GM18511 (cell line): Measurements from ENCODE around the gene GFOD2.
A peak's percentile ranks its signal among the peaks of the same experiment; 100 is the strongest.
"Not testable (repeated sequence)": the region's sequence is repeated elsewhere in the genome, so short reads cannot be mapped to it uniquely, and the experiment has no call there.

Source experiments
- ATAC-seq: cut with Tn5 transposase; IDR thresholded peaks from one replicate; pipeline ENCODE4 v1.9.1; 2021; ENCODE audit warnings: mild to moderate bottlenecking, moderate library complexity; ENCODE audit not compliant: unreplicated experiment

The GFOD2 gene, protein sequence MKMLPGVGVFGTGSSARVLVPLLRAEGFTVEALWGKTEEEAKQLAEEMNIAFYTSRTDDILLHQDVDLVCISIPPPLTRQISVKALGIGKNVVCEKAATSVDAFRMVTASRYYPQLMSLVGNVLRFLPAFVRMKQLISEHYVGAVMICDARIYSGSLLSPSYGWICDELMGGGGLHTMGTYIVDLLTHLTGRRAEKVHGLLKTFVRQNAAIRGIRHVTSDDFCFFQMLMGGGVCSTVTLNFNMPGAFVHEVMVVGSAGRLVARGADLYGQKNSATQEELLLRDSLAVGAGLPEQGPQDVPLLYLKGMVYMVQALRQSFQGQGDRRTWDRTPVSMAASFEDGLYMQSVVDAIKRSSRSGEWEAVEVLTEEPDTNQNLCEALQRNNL

DNA sequence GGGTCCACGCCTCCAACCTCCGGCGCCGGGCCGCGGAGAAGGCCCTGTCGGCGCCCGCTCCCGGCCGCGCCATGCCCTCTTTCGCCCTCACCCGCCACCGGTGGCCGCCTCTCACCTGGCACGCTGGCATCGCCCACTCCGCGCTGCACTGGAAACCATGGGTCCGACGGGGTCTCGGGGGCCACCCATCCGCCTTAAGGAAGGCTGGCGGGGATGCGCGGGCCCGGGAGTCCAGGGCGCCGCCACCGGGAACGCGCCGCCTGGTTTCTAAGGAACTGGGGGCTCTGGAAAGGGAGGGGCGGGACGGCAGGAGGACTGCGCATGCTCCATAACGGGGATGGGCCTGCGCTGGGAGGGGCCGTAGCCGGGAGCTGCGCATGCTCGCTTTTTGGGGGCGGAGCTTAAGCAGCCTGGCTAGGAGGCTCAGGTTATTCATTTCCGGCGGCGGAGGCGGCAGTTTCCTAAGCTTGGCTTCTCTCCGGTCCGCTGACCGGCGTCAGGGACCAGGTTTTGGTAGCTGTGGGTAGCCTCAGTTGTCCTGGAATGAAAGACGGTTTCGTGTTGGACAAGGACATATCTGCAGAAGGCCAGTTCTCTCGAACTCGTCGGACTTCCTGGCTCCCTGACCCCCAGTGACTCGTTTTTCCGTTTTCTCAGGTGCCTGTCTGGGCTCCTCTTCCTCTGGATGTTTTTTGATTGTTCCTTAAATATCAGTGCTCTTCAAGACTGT, at the start of gene GFOD2:
GFOD2 (minus strand) TSS at position 269 of the 730 bp plus-strand sequence. CDS start 33,601 bp downstream, outside the sequence.
- peak; percentile 90 for ATAC-seq

DNA sequence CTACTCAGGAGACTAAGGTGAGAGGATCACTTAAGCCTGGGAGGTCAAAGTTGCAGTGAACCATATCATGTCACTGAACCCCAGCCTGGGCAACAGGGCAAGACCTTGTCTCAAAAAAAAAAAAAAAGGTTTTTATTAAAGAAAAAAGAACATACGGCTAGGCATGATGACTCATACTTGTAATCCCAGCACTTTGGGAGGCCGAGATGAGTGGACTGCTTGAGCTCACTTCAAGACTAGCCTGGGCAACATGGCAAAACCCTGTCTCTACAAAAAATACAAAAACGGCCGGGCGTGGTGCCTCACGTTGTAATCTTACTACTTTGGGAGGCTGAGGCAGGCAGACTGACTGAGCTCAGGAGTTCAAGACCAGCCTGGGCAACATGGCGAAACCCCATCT, 48.8 kb upstream of the GFOD2 start:
- ATAC-seq: no peak

DNA sequence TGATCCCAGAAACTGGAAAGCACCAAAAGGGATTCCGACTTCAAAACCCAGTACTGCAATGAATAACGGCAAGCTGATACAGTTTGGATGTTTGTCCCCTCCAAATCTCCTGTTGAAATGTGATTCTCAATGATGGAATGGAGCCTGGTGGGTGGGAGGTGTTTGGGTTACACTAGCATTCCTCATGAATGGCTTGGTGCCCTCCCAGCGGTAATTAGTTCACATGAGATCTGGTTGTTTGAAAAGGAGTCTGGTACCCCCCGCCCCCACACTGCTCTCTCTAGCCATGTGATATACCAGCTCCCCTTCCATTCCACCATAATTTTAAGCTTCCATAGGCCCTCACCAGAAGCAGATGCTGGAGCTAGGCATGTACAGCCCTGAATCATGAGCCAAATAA, 47.2 kb upstream of the GFOD2 start:
- ATAC-seq: no peak

DNA sequence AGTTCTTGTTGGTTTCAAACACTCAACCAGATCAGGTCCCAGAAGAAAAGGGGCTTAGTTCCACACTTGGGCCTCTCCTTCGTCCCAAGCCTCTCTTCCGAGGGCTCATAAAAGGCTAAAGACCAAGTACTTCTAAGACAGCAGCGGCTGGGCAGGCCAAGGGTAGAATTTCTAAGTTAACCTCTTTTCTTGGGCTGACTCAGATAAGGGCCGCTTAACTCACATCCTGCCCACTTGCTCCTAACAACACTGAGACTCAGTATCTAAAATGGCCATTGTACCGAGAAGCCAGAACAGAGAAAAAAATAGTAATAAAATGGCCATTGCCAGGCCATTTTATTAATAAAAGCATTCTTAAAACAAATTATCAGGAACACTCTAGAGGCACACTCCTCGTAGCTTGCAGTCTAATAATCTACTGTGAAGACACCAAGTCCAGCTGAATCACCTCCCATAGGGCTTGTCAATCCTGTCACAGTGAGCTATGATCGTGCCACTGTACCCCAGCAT, 45.1 kb upstream of the GFOD2 start:
- ATAC-seq: no peak

DNA sequence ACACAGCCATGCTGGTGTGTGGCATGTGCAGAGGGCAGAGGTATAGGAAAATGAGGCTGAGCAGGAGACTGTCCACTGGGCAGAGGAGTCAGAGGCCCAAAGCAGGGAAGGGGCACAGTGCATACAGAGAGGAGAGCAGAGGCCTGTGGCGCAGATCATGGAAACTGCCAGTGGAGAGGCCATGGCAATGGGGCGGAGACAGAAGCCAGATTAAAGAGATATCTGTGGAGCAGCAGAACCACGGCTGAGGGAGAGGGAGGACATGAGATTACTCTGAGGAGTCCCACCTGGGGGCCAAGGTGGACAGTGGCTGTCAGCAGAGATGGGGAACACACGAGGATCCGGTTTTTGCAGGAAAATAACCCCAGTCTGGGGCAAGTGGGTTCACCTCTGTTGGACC, 44.0 kb upstream of the GFOD2 start:
- no peak for ATAC-seq

DNA sequence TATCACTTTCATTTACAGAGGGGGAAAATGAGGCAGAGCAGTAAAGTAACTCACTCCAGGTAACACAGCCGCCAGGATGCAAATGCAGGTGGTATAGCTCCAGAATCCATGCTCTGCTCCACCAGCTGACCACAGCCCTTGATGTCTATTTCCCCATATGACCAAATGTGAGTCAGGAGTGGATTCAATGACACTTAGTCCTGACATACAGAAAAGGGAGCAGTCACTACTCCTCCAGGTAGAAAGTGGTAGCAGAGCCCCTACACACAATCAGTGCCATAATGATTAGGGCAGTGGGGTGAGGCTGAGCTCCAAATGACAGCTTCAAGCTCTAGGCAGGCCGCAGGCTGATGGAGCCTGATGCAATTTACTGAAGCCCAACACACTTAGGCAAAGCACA, 43.3 kb upstream of the GFOD2 start:
- ATAC-seq: no peak

DNA sequence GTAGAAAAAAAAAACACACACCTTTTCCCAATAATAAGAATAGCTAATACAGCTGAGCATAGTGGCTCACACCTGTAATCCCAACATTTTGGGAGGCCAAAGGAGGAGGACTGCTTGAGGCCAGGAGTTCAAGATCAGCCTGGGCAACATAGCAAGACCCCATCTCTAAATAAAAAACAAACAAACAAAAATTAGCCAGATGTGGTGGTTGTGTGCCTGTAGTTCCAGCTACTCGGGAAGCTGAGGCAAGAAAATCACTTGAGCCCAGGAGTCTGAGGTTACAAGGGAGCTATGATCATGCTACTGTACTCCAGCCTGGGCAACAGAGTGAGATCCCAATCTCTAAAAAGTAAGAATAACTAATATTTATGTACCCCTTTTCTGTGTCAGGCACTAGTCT, 42.8 kb upstream of the GFOD2 start:
- no peak for ATAC-seq

DNA sequence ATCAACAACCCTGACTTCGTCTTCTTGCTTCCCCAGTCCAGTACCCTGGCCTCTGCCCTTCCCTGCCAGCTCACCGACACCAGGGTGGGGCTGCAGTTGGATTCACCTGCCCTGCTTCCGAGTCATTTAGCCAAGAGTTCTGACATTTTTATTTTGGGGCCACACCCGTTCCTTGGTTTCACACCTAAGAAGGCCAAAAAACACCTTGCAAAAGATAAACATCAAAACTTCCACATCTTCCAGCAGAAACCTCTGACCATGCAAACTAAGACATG, 41.8 kb upstream of the GFOD2 start:
- no peak for ATAC-seq

DNA sequence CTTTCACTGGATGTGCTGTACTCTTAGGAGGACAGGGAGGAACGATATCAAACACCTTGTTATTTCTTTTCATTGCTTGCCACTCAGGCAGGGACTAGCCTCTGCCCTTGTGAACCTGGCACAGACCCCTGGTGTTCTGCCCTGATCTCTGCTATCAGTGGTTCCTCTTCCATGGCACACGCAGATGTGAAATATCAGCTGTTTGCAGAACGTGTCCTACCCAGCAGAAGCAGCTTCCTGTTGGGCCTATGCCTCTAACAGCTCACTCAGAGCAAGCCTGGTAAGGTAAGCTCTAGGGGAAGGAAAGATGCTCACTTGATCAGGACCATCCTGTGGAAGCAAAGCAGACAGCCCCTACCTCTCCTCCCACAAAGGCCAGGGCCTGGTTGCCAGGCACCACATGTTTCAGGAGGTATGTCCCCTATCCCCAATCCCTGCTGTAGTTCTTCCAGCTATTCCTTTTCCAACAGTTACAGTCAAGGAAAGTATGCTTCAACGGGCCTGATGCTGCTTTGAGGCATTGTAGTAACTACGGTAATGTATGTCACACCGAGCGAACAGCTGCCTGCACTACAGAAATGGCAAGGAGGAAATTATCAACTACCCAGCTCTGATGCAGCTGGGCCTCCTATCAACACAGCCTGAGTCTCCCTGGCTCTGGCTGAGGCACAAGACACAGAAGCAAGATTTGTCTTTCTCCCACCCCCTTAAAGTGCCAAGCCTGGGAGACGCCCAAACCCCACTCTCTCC, 41.3 kb upstream of the GFOD2 start:
- ATAC-seq: no peak

DNA sequence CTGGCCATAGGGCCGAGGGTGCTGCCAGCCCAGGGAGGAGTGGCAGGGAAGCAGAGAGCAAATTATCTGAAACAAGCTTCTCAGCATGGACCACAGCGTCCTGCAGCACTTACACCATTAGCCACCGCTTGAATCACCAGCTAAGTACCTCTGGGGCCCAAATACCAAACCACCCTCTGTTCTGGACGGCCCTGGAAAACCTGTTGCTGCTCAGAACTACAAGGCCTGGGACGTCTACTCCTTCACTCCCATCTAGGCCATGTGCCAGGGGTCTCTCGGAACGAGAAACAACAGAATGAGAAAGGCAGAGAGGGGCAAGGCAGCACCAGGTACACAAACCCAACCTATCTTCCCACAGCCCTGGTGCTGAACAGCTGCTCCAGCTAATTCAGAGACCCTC, 39.9 kb upstream of the GFOD2 start:
- ATAC-seq: no peak

DNA sequence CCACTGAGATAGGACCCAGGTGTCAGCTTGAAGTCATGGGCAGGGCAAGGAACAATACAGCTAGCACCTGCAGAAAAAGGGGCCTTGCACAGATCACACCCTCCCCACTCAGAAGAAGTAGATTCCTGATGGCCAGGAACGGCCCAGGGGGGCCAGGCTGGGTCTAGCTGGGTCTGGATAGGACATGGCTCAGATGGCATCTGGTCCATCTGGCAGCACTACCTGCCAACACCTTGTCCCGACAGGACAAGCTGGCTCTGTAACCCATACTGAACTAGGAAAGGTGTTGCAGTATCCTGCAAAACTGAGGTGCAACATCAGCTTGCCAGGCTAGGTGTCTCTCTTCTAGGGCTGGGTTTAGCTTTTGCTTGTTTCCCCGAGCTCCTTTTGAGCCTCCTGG, 38.9 kb upstream of the GFOD2 start:
- ATAC-seq: no peak

DNA sequence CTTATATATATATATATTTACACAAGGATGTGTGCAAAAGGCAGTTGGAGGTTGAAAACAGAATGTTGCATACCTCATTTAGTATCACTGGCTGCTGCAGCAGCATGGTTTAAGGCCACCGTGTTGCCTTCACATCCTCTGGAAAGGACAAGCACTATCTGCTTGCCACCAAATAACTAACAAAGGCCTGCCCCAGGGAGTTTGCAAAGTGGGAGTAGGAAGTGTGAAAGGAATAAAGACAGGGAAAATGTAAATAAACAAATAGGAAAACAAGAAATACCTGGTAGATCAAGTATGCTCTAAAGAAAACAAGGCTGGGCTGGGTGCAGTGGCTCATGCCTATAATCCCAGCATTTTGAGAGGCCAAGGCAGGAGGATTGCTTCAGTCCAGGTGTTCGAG, 33.5 kb upstream of the GFOD2 start:
- no peak for ATAC-seq

DNA sequence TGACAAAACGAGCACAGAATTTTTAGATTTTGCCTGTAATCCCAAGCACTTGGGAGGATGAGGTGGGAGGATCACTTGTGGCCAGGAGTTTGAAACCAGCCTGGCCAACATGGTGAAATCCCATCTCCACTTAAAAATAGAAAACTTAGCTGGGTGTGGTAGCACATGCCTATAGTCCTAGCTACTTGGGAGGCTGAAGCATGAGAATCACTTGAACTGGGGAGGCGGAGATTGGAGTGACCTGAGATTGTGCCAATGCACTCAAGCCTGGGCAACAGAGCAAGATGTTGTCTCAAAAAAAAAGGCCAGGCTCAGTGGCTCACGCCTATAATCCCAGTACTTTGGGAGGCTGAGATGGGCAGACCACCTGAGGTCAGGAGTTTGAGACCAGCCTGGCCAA, 32.2 kb upstream of the GFOD2 start:
- ATAC-seq: not testable (repeated sequence)

DNA sequence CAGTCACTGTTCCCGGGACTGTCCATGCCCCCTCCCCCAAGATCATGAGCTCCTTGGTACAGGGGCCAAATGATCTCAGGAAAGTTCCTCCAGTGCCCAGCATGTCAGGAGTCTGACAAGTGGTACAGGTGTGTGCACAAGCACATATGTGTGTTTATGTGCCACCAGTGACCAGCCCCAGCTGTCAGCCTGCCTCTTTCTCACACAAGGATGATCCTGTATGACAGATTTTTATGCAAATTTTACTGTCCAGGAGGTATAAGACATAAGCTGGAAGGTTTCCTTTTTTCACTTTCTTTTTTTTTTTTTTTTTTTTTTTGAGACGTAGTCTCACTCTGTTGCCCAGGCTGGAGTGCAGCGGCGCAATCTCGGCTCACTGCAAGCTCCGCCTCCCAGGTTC, 31.4 kb upstream of the GFOD2 start:
- ATAC-seq: peak; percentile 61

DNA sequence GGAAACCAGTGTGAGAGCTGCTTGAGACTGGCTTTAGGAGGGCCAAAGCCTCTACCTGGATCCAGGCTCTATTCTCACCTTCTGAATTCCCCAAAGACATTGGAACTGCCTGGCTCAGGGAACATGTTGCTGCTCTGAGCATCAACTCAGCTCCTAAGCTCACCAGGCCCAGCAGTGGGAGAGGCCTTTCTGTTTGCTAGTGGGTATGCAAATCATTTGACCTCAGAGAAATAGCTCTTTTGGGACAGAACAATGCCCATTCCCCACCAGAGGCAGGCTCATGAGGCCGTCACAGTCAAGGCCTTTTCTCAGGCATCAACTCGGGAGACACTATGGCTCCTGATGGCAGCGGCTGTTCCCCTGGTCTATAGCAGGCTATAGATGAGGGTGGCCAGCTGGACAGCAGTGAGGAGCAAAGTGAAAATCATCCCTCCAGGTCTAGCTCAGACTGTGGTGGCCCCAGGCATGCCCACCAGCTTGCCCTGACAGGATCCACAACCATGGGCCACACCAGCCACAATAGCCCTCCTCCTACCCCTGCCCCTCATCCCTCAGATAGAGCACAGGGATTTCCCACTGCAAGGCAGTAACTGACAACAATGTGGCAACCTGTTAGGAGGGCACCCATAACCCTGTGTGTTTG, 30.4 kb upstream of the GFOD2 start:
- no peak for ATAC-seq

DNA sequence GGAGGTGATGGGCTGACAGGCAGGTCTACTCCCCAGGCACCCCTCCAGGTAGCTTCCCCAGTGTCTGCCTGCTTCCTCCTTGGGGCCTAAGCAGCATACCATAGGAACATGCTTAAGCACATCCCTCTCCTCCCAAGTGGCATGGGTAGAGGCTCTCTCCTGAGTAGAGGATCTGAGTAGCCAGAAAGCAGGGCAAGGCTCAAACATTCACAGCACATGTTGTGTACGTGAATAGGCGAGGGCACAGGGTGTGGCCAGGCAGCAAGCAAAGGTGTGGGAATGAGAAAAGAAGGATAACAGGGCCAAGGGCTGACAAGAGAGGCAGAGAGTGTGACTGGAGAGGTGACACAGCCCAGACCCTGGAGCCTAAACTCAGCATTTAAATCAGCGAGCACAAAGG, 29.7 kb upstream of the GFOD2 start:
- no peak for ATAC-seq

DNA sequence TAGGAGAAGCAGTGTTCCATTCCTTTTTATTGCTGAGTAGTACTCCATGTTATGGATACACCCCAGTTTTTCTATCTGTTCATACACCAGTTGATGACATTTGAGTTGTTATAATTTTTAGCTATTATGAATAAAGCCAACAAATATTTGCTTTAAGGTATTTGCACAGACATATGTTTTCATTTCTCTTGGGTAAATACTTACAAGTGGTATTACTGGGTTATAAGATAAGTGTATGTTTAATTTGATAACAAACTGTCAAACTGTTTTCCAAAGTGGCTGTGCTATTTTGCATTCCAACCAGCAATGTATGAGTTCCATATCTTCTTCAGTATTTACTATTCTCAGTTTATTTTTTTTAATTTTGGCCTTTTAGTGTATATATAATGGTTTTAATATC, 27.7 kb upstream of the GFOD2 start:
- no peak for ATAC-seq

DNA sequence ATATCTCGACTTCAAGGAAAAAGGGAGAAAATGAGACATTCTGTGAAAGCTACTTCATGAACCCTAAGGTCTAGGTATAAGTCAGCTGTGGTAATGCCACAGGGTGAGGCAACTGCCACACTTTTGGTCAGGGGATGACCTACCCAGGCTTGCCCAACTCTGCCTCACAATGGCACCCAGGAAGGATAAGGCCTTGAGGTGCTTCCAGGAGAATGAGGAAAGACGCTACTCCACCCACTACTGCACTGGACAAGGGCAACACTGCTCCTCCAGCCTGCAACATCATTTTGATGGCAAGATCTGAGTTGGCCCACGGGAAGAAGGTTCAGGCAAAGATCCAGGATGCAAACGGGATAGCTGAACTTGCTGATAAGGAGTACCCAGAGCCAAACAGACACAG, 22.0 kb upstream of the GFOD2 start:
- ATAC-seq: no peak

DNA sequence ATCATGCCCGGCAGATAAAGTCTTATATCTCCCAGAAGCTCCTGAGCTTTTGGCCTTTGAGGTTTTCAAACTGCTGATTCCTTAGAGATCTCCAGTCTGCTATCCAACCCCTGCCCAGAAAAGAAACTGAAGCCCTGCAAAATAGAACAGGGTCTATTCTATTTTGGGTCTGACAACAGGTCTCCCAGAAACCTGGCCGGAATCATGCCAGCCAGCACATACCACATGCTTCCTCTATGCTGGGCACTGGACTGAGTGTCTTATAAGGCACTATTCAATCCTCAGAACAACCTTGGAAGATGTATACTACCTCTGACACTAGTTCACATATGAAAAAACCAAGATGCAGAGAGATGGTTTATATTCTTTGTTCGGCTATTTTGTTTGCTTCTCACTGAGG, 21.3 kb upstream of the GFOD2 start:
- no peak for ATAC-seq

DNA sequence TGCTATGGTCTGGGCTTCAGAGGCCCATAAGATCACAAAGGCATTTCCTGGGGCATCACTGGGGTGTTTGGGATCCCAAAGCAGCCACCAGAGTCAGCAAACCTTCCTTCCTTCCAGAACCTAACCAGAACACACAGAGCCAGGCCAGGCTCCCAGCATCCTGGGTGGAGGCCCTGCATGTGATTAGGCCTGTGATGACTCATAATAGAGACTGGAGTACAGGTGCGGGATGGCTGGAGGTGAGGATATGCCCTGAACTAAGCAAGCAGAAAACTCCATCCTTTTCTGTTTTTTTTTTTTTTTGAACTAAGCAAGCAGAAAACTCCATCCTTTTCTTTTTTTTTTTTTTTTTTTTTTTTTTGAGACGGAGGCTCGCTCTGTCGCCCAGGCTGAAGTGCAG, 17.7 kb upstream of the GFOD2 start:
- ATAC-seq: no peak

DNA sequence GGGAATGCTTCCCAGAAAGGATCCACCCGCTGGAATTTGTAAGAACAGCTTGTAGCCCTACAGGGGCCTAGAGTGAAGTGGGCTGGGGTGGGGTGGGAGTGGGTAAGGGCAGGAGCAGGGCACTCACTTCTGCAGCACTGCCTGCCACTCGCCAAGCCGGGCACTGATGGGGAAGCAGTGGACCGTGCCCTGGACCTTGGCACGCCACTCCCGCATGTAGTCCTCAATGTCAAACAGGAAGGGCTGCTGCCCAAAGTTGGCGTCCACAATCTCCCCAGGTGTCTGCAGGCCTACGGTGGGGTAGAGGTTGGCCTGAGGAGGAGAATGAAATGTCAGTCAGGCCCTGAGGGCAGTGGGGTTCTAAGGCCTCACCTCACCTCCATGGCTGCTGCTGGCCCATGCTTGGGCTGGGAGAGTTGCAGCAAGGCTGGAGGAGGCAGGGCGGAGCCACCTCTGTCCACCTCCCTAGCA, 15.7 kb upstream of the GFOD2 start:
- ATAC-seq: no peak
